Stomach smooth muscle (tissue), 2 donors: ENCODE results near the gene CMIP.
A peak's percentile ranks its signal among the peaks of the same experiment; 100 is the strongest.

Source experiments
- H3K27ac ChIP-seq: one replicate; pipeline ENCODE4 v1.7.0; 2013; ENCODE audit warnings: mild to moderate bottlenecking, low read length, inconsistent platforms
- H3K27me3 ChIP-seq, 2 donors: one replicate each; pipeline ENCODE4 v1.7.0; 2013; ENCODE audit warnings: low read length in 2 of 2; ENCODE audit not compliant: insufficient read depth in 2 of 2, control insufficient read depth in 1 of 2
- H3K36me3 ChIP-seq, 2 donors: one replicate each; pipeline ENCODE4 v1.7.0; 2013; ENCODE audit warnings: low read length in 2 of 2; ENCODE audit not compliant: control insufficient read depth in 2 of 2, insufficient read depth in 2 of 2
- H3K4me1 ChIP-seq: one replicate; pipeline ENCODE4 v1.7.0; 2013; ENCODE audit warnings: low read length; ENCODE audit not compliant: control insufficient read depth, insufficient read depth
- H3K4me3 ChIP-seq, 2 donors: one replicate each; pipeline ENCODE4 v1.7.0; 2013; ENCODE audit warnings: low read length in 2 of 2
- H3K9ac ChIP-seq, 2 donors: one replicate each; pipeline ENCODE4 v1.7.0; 2013; ENCODE audit warnings: low read length in 2 of 2, mild to moderate bottlenecking in 1 of 2
- H3K9me3 ChIP-seq, 2 donors: one replicate each; pipeline ENCODE4 v1.7.0; 2013; ENCODE audit warnings: low read length in 2 of 2; ENCODE audit not compliant: control insufficient read depth in 2 of 2
- donor health status: healthy.
- donor health status: Pancreatic carcinoma.

Gene CMIP

GRCh38 chr16:81530814-81531213 lies 86.2 kb downstream of the CMIP start:
- H3K27ac ChIP-seq = no peak overlapping the region
- H3K4me1 ChIP-seq = peaks cover 11% of the 10 kb centered on the region
- no peaks in the 10 kb centered on the region for H3K36me3 ChIP-seq
- no peak overlapping the region for H3K9ac ChIP-seq
- no peaks in the 10 kb centered on the region for H3K9me3 ChIP-seq
- H3K4me3 ChIP-seq = no peak overlapping the region
- H3K27me3 ChIP-seq = no peaks in the 10 kb centered on the region

GRCh38 chr16:81531419-81531821 lies 86.8 kb downstream of the CMIP start:
- no peak overlapping the region for H3K4me3 ChIP-seq
- H3K9ac ChIP-seq = no peak overlapping the region
- no peak overlapping the region for H3K27ac ChIP-seq
- no peaks in the 10 kb centered on the region for H3K27me3 ChIP-seq
- H3K4me1 ChIP-seq = peaks cover 11% of the 10 kb centered on the region
- H3K36me3 ChIP-seq = no peaks in the 10 kb centered on the region
- no peaks in the 10 kb centered on the region for H3K9me3 ChIP-seq

GRCh38 chr16:81532491-81533174 lies 88.0 kb downstream of the CMIP start:
- Histone ChIP-seq H3K9ac (no peak overlapping the region), H3K4me1 (peaks cover 5% of the 10 kb centered on the region), H3K4me3 (no peak overlapping the region), H3K27ac (no peak overlapping the region), H3K36me3 (no peaks in the 10 kb centered on the region), H3K9me3 (no peaks in the 10 kb centered on the region), H3K27me3 (no peaks in the 10 kb centered on the region)

- Histone ChIP-seq H3K4me3 (no peak overlapping the region), H3K36me3 (no peaks in the 10 kb centered on the region), H3K27me3 (no peaks in the 10 kb centered on the region), H3K4me1 (peaks cover 8% of the 10 kb centered on the region), H3K9ac (no peak overlapping the region), H3K27ac (no peak overlapping the region), H3K9me3 (no peaks in the 10 kb centered on the region)
Observed at GRCh38 chr16:81533175-81533507, 88.5 kb downstream of the CMIP start.

- Histone ChIP-seq H3K4me1 (peaks cover 23% of the 10 kb centered on the region), H3K27ac (no peak overlapping the region), H3K9me3 (no peaks in the 10 kb centered on the region), H3K27me3 (no peaks in the 10 kb centered on the region), H3K9ac (no peak overlapping the region), H3K36me3 (no peaks in the 10 kb centered on the region), H3K4me3 (no peak overlapping the region)
Observed at GRCh38 chr16:81535679-81536360, 91.2 kb downstream of the CMIP start.

- no peak overlapping the region for H3K4me3 ChIP-seq
- no peak overlapping the region for H3K27ac ChIP-seq
- H3K9me3 ChIP-seq = no peaks in the 10 kb centered on the region
- no peaks in the 10 kb centered on the region for H3K27me3 ChIP-seq
- no peak overlapping the region for H3K9ac ChIP-seq
- peaks cover 23% of the 10 kb centered on the region for H3K4me1 ChIP-seq
- no peaks in the 10 kb centered on the region for H3K36me3 ChIP-seq
Observed at GRCh38 chr16:81536648-81537047, 92.0 kb downstream of the CMIP start.

- Histone ChIP-seq H3K27me3 (no peaks in the 10 kb centered on the region), H3K4me3 (no peak overlapping the region), H3K9ac (no peak overlapping the region), H3K4me1 (peaks cover 23% of the 10 kb centered on the region), H3K36me3 (no peaks in the 10 kb centered on the region), H3K27ac (no peak overlapping the region), H3K9me3 (no peaks in the 10 kb centered on the region)
Observed at GRCh38 chr16:81537721-81538561, 93.3 kb downstream of the CMIP start.

- H3K4me1 ChIP-seq = peaks cover 26% of the 10 kb centered on the region
- H3K4me3 ChIP-seq = peak overlapping the region in 1 of 2 donors; percentile 35
- H3K27ac ChIP-seq = no peak overlapping the region
- no peaks in the 10 kb centered on the region for H3K36me3 ChIP-seq
- H3K9me3 ChIP-seq = no peaks in the 10 kb centered on the region
- H3K9ac ChIP-seq = no peak overlapping the region
- H3K27me3 ChIP-seq = no peaks in the 10 kb centered on the region
Observed at GRCh38 chr16:81539009-81539758, 94.6 kb downstream of the CMIP start.

- Histone ChIP-seq H3K27me3 (no peaks in the 10 kb centered on the region), H3K4me1 (peaks cover 28% of the 10 kb centered on the region), H3K27ac (no peak overlapping the region), H3K9ac (no peak overlapping the region), H3K36me3 (no peaks in the 10 kb centered on the region), H3K4me3 (no peak overlapping the region), H3K9me3 (no peaks in the 10 kb centered on the region)
Observed at GRCh38 chr16:81539759-81540472, 95.3 kb downstream of the CMIP start.

GRCh38 chr16:81541314-81541713 lies 96.7 kb downstream of the CMIP start:
- H3K9me3 ChIP-seq = no peaks in the 10 kb centered on the region
- H3K27me3 ChIP-seq = no peaks in the 10 kb centered on the region
- no peak overlapping the region for H3K4me3 ChIP-seq
- no peak overlapping the region for H3K9ac ChIP-seq
- peaks cover 31% of the 10 kb centered on the region for H3K4me1 ChIP-seq
- no peaks in the 10 kb centered on the region for H3K36me3 ChIP-seq
- no peak overlapping the region for H3K27ac ChIP-seq
